GM12891 (cell line): ENCODE data around the gene TMEM252.
A peak's percentile ranks its signal among the peaks of the same experiment; 100 is the strongest.

Source experiments
- DNase-seq: peaks from one replicate; pipeline ENCODE4 v3.0.0; 2011; ENCODE audit warnings: low spot score; ENCODE audit not compliant: insufficient read length
- FAIRE-seq: peaks from 2 replicates; lab custom pipeline; 2011; peaks lifted over from hg19 to GRCh38; lab: Jason Lieb, UNC
- PAX5 ChIP-seq: IDR thresholded peaks from 2 replicates; pipeline ENCODE4 v1.6.1; 2011; ENCODE audit warnings: low read length, moderate library complexity, mild to moderate bottlenecking; ENCODE audit not compliant: insufficient read depth, severe bottlenecking
- POLR2A ChIP-seq: IDR thresholded peaks from 2 replicates; pipeline ENCODE4 v1.6.1; 2011; ENCODE audit warnings: low read depth, low read length, control low read depth
- POLR2AphosphoS5 ChIP-seq: IDR thresholded peaks from 2 replicates; pipeline ENCODE4 v1.6.1; 2011; ENCODE audit warnings: low read depth, low read length, control low read depth
- POU2F2 ChIP-seq: IDR thresholded peaks from 2 replicates; pipeline ENCODE4 v1.6.1; 2011; ENCODE audit warnings: low read depth, mild to moderate bottlenecking, control low read depth, low read length, moderate library complexity
- SPI1 ChIP-seq: IDR thresholded peaks from 2 replicates; pipeline ENCODE4 v1.6.1; 2011; ENCODE audit warnings: low read depth, low read length, control low read depth
- TAF1 ChIP-seq: IDR thresholded peaks from 2 replicates; pipeline ENCODE4 v1.6.1; 2011; ENCODE audit warnings: low read depth, low read length, control low read depth

Gene TMEM252

DNA sequence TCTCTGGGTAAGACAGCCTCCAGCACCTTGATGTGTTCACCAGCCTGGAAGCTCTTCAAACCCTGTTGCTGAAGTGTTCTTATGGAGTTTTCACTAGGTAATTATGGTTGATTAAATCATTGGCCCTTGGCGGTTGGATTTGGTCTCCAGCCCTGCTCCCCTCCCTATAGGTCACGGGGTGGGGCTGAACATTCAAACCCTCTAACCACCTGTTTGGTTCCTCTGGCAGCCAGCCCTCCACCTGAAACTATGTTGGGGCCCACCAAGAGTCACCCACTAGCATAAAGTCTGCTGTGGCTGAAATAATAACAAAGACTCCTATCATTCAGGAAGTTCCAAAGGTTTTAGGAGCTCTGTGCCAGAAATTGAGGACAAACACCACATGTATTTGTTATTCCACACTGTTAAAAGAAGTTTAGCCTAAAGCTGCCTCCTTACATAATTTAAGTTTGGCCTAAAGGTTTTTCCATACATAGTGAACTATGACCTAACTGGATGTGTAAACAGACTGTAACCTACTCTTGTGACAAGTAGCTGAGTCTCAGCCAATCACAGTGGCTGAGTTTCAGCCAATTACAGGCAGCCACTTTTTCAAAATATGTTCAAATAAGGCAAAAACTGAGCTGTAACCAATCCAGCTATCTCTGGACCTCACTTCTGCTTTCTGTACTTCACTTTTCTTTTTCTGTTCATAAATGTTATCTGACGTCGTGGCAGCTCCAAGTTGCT lies 34.8 kb downstream of the TMEM252 start:
- FAIRE-seq (peak; percentile 51), DNase-seq (no peak)
- TF ChIP-seq POLR2A: no peak
- peak; percentile 87 for TF ChIP-seq SPI1

DNA sequence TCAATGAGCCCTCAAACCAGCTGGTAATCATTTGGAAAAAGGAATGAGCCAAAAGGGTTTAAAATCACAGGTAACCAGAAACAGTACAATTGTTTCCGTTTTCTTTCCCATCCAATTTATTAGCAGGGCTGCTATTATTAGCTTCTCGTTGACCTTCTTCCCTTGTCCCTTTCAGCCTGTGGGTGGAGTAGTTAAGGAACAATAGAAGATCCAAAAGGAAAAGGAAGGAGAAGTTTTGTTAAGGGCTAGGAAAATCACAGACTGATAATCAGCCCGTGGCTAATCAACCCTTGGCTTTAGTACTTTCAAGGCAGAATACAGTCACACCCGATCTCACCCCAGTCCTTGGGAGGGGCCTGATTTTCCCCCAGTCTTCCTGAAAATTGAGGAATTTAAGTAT lies 38.4 kb downstream of the TMEM252 start:
- DNase-seq (no peak), FAIRE-seq (no peak)
- TF ChIP-seq PAX5 (no peak), POU2F2 (no peak), POLR2A (no peak), TAF1 (no peak), POLR2AphosphoS5 (no peak), SPI1 (no peak)

DNA sequence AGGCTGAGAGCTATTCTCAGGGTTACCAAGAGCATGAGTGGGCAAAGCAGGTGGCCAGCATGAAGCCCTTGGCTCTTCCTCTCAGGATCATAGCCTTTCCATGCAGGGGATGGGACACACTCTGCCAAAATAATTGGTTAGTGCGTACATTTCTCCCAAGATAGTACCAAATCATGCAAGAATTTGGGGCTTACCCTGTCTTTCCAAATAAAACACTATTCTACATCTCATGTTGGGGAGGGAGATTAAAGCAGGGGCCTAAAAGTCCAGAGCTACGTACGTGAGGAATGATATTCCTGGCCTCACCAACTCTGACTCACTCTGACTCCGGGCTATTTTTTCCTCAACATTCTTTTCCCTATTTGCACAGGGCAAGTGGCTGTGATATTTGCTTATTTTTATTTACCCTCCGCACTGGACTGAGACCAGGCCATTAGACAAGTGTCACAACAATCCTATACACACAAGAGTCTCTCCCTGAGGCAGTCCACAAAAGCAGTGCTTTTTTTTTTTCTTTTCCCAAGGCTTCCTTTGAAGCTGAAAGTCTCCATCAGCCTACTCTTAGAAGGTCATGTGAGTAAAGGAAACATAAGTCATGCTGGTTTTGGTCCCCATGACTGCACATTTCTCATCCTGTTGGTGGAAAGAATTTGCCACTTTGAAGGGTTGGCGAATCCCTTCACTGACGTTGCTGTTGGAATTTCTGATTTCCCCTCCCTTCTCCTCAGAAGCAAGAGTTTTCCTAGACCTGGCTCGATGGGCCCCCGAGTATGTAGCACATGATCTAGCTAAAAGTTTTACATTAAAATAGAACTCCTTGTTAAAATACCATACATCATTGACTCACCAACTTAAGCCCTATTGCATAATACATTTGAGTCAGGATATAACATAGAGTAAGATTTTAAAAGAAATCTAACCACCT lies 40.0 kb downstream of the TMEM252 start:
- DNase-seq: no peak
- TF ChIP-seq PAX5: no peak
- no peak for TF ChIP-seq TAF1
- no peak for TF ChIP-seq SPI1
- TF ChIP-seq POU2F2: no peak
- no peak for TF ChIP-seq POLR2AphosphoS5
- no peak for TF ChIP-seq POLR2A
- no peak for FAIRE-seq

DNA sequence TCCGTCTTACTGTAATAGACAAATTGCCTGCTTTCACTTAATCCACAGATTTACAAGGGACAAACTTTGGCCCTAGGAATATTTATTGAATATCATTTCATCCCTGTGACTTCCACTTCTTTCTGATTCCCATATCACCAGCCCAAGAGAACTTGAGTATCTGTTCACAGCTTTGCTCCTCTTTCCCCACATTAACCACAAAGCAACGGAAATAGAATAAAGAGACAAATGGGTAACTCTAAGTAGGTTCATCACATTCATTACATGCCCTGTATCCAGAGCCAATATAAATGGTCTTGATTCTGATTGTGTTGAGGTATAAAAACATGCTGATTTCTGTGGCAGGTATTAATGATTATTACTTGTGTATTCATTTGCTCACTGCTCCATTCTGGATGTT lies 41.9 kb downstream of the TMEM252 start:
- FAIRE-seq (no peak), DNase-seq (no peak)
- TF ChIP-seq POU2F2 (no peak), POLR2AphosphoS5 (no peak), SPI1 (no peak), TAF1 (no peak), PAX5 (no peak), POLR2A (no peak)

DNA sequence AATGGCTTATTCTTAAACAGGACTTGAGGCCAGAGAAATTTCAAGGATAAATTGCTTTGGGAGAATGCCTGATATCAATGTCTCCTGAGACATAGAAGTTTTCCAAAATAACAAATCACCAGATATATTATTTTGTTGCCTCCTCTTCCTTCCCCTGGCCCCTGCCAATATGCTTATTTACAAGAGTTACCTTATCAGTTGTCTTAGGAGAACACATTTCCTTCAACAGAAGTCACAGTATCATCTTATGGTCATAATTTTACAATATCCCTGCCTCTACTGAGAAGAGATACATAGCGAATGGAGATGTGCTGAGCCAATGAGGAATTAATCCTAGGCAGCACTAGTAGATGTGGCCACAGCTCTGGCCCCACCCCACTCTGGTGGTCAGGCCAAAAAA lies 43.1 kb downstream of the TMEM252 start:
- TF ChIP-seq TAF1 (no peak), POU2F2 (no peak), SPI1 (no peak), POLR2A (no peak), POLR2AphosphoS5 (no peak), PAX5 (no peak)
- DNase-seq (no peak), FAIRE-seq (no peak)

DNA sequence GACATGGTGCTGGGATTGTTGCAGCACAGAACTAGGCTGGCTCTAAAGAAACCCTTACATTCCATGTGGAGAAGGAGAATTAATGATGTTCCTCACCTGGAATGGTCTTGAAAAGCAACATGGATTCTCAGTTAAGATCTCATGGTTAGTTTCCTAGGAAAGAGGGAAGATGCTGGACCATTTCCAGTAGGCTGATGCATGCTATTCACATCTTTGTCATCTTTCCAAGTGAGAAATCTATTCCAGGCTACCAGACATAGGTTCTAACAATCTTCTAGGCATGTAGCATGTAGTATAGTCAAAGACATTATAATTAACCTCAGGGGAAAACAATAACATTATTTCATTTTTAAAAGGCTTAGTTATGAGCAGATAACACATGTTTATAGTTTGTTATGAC lies 44.3 kb downstream of the TMEM252 start:
- DNase-seq (no peak), FAIRE-seq (no peak)
- TF ChIP-seq POU2F2: no peak
- no peak for TF ChIP-seq PAX5
- no peak for TF ChIP-seq TAF1
- no peak for TF ChIP-seq POLR2A
- no peak for TF ChIP-seq POLR2AphosphoS5
- TF ChIP-seq SPI1: no peak

DNA sequence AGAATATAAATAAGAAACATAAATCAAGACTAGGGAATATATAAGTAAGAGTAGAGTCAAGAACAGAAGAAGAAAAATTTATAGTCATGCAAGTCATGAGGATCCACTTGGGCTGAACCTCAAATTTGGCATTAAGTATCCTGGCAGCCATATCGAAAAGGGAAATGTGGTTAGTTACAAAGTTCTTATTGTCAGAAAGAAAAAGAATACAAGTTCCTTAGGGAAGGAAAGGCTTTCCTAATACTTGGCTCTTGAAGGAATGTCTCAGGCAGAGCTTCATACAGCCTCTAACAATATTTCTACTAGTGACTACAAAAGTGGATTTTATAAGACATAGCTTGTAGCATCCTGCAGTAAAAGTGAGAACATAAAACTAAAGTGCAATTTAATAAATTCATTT lies 45.4 kb downstream of the TMEM252 start:
- DNase-seq: no peak
- no peak for TF ChIP-seq POU2F2
- TF ChIP-seq POLR2A: no peak
- TF ChIP-seq POLR2AphosphoS5: no peak
- no peak for TF ChIP-seq PAX5
- TF ChIP-seq SPI1: no peak
- TF ChIP-seq TAF1: no peak
- no peak for FAIRE-seq

DNA sequence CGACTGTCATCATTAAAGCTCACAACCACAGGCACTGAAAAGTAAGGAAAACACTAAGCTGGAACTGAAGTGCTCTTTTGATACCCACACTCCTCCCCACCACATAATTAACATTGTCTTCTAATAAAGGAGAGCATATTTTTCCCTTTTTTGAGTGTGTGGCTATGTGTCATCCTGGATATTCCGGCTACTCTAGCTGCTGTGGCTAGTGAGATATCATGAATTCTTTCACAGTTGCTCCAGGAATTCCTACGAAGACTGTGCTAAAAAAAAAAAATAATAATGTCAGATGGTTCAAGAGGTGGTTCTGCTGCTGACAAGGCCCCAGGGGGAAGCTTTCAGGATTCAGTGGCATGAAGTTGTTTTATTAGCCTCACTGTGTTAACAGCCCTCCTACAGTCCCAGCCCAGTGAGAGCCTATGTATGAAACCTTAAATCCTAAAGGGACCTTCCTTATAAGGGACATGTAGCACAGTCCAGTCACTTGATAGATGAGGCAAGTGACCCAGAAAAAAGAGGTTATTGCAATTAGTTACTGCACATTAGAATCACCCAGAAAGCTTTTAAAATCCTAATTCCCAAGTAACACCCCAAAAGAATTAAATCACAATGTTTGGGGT lies 46.6 kb downstream of the TMEM252 start:
- FAIRE-seq (no peak), DNase-seq (no peak)
- no peak for TF ChIP-seq POLR2A
- no peak for TF ChIP-seq SPI1
- TF ChIP-seq POLR2AphosphoS5: no peak
- TF ChIP-seq TAF1: no peak
- no peak for TF ChIP-seq POU2F2
- TF ChIP-seq PAX5: no peak

DNA sequence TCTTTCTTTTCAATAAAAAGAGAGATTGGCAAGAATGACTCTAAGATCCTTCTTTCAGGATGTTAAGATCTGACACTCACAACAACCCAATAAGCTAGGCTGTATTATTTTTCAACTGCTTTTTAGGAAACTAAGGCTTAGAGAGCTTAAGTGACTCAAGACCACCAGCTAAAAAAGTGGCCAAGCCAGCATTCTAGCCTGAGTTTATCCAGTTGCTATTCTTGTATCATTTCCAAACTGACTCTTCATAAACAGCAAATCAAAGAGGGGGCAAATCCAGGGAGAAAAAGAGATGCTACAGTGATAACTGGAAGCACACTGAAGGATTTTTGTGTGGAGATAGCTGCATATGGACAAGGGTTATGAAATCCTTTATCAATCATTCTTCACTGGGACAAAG lies 47.1 kb downstream of the TMEM252 start:
- FAIRE-seq (no peak), DNase-seq (no peak)
- TF ChIP-seq PAX5 (no peak), SPI1 (no peak), POLR2AphosphoS5 (no peak), POLR2A (no peak), TAF1 (no peak), POU2F2 (no peak)

DNA sequence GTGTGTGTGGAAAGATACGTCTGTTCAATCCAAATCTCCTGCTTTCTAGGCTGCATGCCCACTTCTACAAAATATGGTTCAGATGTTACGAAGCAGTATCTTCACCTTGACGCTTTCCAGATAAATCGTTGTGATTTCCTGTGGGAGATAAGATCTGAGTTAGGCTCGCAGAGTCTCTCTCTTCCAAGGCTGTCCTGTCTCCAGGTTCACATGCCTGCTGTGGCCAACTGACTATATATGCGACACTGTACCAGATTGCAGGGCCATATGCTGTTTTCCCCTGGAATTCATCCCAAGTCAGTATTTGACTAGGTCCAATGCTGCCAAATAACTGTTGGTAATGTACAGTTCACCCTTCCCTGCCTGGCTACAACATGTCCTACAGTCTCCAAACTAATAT lies 47.9 kb downstream of the TMEM252 start:
- FAIRE-seq (no peak), DNase-seq (no peak)
- TF ChIP-seq POU2F2 (no peak), SPI1 (no peak), POLR2A (no peak), POLR2AphosphoS5 (no peak), TAF1 (no peak), PAX5 (no peak)
